Bronchial epithelial cell (primary cell): ENCODE measurements around the gene DERL3. TPM values are rescaled to one million over a fixed set of nuclear protein-coding genes. Genes with fewer than 3 reads are reported as not detected.

ENCODE experiments used
- DNase-seq: peaks from one replicate; pipeline ENCODE4 v3.0.0-alpha.2; 2010; ENCODE audit warnings: low read depth
- FAIRE-seq: peaks from 2 replicates; lab custom pipeline; 2011; peaks lifted over from hg19 to GRCh38; lab: Jason Lieb, UNC
- H3K27me3 ChIP-seq: 2 replicates; pipeline ENCODE4 v1.5.1; 2011; ENCODE audit warnings: low read length; ENCODE audit not compliant: control insufficient read depth, insufficient read depth
- H3K36me3 ChIP-seq: 2 replicates; pipeline ENCODE4 v1.5.1; 2011; ENCODE audit warnings: low read length; ENCODE audit not compliant: control insufficient read depth, insufficient read depth
- H3K4me3 ChIP-seq: 2 replicates; pipeline ENCODE4 v1.5.1; 2011; ENCODE audit warnings: mild to moderate bottlenecking, low read depth, low read length, control low read depth
- CTCF ChIP-seq: IDR thresholded peaks from 2 replicates; pipeline ENCODE4 v1.5.1; 2011; ENCODE audit warnings: mild to moderate bottlenecking, moderate library complexity, low read length, control low read depth, inconsistent platforms; ENCODE audit not compliant: insufficient read depth, severe bottlenecking
- total RNA-seq: library from RNA; depleted of rRNA; stranded (reverse); fragments of >200 nt; gene quantifications from 2 replicates; pipeline ENCODE4 v1.2.1, GENCODE V29; 2014

The DERL3 gene
- total RNA-seq, 1 donor from 2014 or later, result 0.26 TPM

DNA sequence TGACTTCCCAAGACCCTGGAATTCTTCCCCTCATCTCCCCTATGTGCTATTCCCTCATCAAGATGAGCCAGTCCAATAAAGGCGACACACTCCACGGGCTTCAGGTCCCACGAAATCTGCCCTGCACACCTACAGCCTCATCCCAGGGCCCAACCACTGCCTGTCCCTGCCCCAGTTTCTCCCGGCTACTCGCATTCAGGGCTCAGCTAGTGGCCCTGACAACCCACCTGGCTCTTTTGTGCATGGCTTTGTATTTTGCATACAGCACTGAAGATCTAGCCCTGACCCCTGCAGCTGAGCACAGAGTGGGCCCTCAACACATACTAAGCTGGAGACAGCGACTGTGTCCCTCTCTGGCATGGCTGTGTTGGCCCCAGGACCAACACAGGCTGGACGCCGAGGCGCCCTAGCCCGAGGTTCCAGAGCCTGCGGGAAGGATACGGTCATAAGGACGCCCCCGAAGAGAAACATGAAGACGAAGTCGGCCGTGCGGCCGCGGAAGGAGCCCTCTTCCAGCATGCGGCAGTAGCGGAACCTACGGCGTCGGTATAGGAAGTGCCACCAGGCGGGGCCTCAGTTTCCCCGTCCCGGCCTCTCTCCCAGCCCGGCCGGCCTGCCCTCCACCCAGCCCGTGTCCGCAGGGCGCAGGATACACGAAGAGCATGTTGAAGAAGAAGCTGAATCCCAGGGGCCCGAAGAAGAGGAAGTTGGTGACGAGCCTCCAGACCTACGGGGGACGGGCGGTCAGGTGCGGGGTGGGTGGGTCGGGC is 710 bp downstream of the DERL3 start:
- H3K4me3 ChIP-seq, result peak overlapping the region; percentile 45
- FAIRE-seq, result no peak
- no peak for DNase-seq

GRCh38 chr22:23837496-23837859 is 1.3 kb downstream of the DERL3 start:
- H3K36me3 ChIP-seq, result peaks cover 8% of the 10 kb centered on the region
- no peak for DNase-seq
- TF ChIP-seq CTCF, result no peak
- H3K4me3 ChIP-seq, result no peak overlapping the region
- no peak for FAIRE-seq
- no peaks in the 10 kb centered on the region for H3K27me3 ChIP-seq

More for the DNA sequence above, 710 bp downstream of the DERL3 start:
- Histone ChIP-seq H3K36me3 (peaks cover 4% of the 10 kb centered on the region), H3K27me3 (no peaks in the 10 kb centered on the region)
- TF ChIP-seq CTCF, result no peak

- DNase-seq, result no peak
- Histone ChIP-seq H3K4me3 (no peak overlapping the region), H3K36me3 (peaks cover 10% of the 10 kb centered on the region), H3K27me3 (no peaks in the 10 kb centered on the region)
- FAIRE-seq, result no peak
- no peak for TF ChIP-seq CTCF
These were observed 1.9 kb downstream of the DERL3 start for GRCh38 chr22:23836692-23837495.

DNA sequence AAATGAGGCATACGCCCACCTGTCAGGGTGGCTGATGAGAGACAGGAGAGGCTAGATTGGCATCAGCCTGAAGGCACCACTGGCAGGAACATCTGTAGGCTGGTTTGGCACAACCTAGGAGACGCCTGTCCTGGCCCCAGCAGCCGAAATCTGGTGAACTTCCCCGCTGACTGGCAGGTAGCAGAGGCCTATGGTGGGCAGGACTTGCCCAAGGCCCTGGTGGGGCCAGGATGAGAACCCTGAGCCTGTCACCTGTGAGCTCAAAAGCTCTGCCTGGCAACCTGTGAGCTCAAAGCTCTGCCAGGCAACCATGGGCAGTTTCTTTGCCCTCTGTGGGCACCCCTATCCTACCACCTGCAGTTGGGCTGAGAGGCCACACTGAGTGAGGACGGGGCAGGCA is 2.5 kb downstream of the DERL3 start:
- Histone ChIP-seq H3K4me3 (no peak overlapping the region), H3K36me3 (peaks cover 13% of the 10 kb centered on the region), H3K27me3 (no peaks in the 10 kb centered on the region)
- TF ChIP-seq CTCF, result no peak
- no peak for DNase-seq
- no peak for FAIRE-seq

DNA sequence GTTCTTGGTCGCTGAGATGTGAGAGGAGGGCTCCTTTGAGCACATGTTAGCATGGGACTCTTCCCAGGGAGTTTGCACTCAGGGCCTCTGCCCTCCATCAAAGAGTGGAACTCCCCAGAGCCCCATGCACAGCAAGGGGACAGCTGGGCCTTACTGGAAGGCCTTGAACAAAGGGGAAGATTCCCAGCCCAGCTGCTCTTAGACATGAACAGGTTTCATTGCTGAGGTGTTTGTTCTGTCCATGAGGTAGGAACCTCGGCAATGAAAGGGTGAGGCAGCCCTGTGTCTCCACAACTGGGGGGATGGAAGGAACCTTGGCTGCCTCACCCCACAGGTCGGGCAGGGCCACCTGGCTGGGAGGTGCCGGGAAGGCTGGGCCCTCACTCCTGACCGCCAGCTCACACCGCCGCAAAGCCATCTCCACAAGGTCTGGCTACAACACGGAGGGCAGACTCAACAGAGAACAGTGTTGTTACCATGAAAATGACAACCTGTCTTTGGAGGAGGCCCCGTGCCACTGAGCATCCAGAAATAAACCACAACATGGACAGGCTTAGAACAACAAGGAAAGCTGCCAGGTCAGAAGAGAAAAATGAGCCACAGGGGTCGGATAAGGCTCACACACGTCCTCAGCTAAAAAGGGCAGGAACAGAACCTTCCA is 3.2 kb downstream of the DERL3 start:
- Histone ChIP-seq H3K27me3 (no peaks in the 10 kb centered on the region), H3K4me3 (no peak overlapping the region), H3K36me3 (peaks cover 15% of the 10 kb centered on the region)
- DNase-seq (no peak), FAIRE-seq (no peak)
- no peak for TF ChIP-seq CTCF
